Liver (tissue), 9 donors: ENCODE results near the gene TMEM109. TPM values are rescaled to one million over a fixed set of nuclear protein-coding genes. Genes with fewer than 3 reads are reported as not detected.

ENCODE experiments used
- DNase-seq: peaks from one replicate; pipeline ENCODE4 v3.0.0-alpha.2; 2017; ENCODE audit warnings: low spot score
- H3K27ac ChIP-seq, 2 donors: one replicate each; pipeline ENCODE4 v1.7.0; 2013; ENCODE audit warnings: inconsistent platforms in 2 of 2, low read length in 2 of 2, control low read depth in 1 of 2, low read depth in 1 of 2, mild to moderate bottlenecking in 1 of 2
- H3K27me3 ChIP-seq, 4 donors: one replicate each; pipeline versions ENCODE4 v1.6.1 to v1.7.0; 2013; ENCODE audit warnings: low read length in 3 of 4, inconsistent platforms in 1 of 4, mild to moderate bottlenecking in 1 of 4, moderate library complexity in 1 of 4; ENCODE audit not compliant: control insufficient read depth in 4 of 4, insufficient read depth in 4 of 4
- H3K36me3 ChIP-seq, 4 donors: one replicate each; pipeline versions ENCODE4 v1.6.1 to v1.7.0; 2013; ENCODE audit warnings: low read length in 3 of 4, mild to moderate bottlenecking in 3 of 4, low read depth in 1 of 4, moderate library complexity in 1 of 4; ENCODE audit not compliant: control insufficient read depth in 4 of 4, insufficient read depth in 3 of 4
- H3K4me1 ChIP-seq, 4 donors: one replicate each; pipeline versions ENCODE4 v1.6.1 to v1.7.0; 2013; ENCODE audit warnings: low read length in 3 of 4, mild to moderate bottlenecking in 3 of 4, moderate library complexity in 1 of 4; ENCODE audit not compliant: control insufficient read depth in 4 of 4, insufficient read depth in 4 of 4
- H3K4me3 ChIP-seq, 3 donors: one replicate each; pipeline versions ENCODE4 v1.6.1 to v1.7.0; 2013; ENCODE audit warnings: low read length in 3 of 3, control low read depth in 1 of 3, low read depth in 1 of 3, mild to moderate bottlenecking in 1 of 3
- H3K9ac ChIP-seq, 2 donors: one replicate each; pipeline ENCODE4 v1.7.0; 2013; ENCODE audit warnings: low read length in 2 of 2, mild to moderate bottlenecking in 2 of 2, moderate library complexity in 2 of 2, control low read depth in 1 of 2, low read depth in 1 of 2
- H3K9me3 ChIP-seq, 4 donors: one replicate each; pipeline versions ENCODE4 v1.6.1 to v1.7.0; 2013; ENCODE audit warnings: low read length in 3 of 4; ENCODE audit not compliant: control insufficient read depth in 4 of 4
- ATF3 ChIP-seq: IDR thresholded peaks from 2 replicates; pipeline ENCODE4 v1.6.1; 2016; ENCODE audit warnings: antibody characterized with exemption
- EGR1 ChIP-seq, 2 donors: IDR thresholded peaks; 2 replicates each; pipeline ENCODE4 v1.6.1; 2016 to 2018; ENCODE audit warnings: antibody characterized with exemption in 2 of 2, low read depth in 2 of 2
- FOXA1 ChIP-seq: IDR thresholded peaks from 2 replicates; pipeline ENCODE4 v1.6.1; 2016; ENCODE audit warnings: antibody characterized with exemption
- FOXA2 ChIP-seq: IDR thresholded peaks from 2 replicates; pipeline ENCODE4 v1.6.1; 2016; ENCODE audit warnings: antibody characterized with exemption
- GABPA ChIP-seq, 2 donors: IDR thresholded peaks in 1 of 2; conservative IDR thresholded peaks in 1 of 2; 2 replicates each; pipeline ENCODE4 v1.6.1; 2016; ENCODE audit warnings: antibody characterized with exemption in 2 of 2, mild to moderate bottlenecking in 1 of 2, moderate library complexity in 1 of 2
- HNF4A ChIP-seq, 2 donors: conservative IDR thresholded peaks; 2 replicates each; pipeline ENCODE4 v1.6.1; 2016; ENCODE audit warnings: antibody characterized with exemption in 2 of 2, mild to moderate bottlenecking in 2 of 2
- HNF4G ChIP-seq: IDR thresholded peaks from 2 replicates; pipeline ENCODE4 v1.6.1; 2016; ENCODE audit warnings: antibody characterized with exemption
- MAX ChIP-seq: IDR thresholded peaks from 2 replicates; pipeline ENCODE4 v1.6.1; 2016; ENCODE audit warnings: antibody characterized with exemption
- NR2F2 ChIP-seq: IDR thresholded peaks from 2 replicates; pipeline ENCODE4 v1.6.1; 2016; ENCODE audit warnings: antibody characterized with exemption
- REST ChIP-seq: IDR thresholded peaks from 2 replicates; pipeline ENCODE4 v1.6.1; 2016; ENCODE audit warnings: antibody characterized with exemption, mild to moderate bottlenecking
- RXRA ChIP-seq, 2 donors: IDR thresholded peaks; 2 replicates each; pipeline ENCODE4 v1.6.1; 2017 to 2018; ENCODE audit warnings: antibody characterized with exemption in 2 of 2, mild to moderate bottlenecking in 1 of 2
- SP1 ChIP-seq: IDR thresholded peaks from 2 replicates; pipeline ENCODE4 v1.6.1; 2018; ENCODE audit warnings: antibody characterized with exemption, mild to moderate bottlenecking
- TAF1 ChIP-seq: conservative IDR thresholded peaks from 2 replicates; pipeline ENCODE4 v1.6.1; 2016; ENCODE audit warnings: antibody characterized with exemption, mild to moderate bottlenecking
- YY1 ChIP-seq: IDR thresholded peaks from 2 replicates; pipeline ENCODE4 v1.6.1; 2016; ENCODE audit warnings: antibody characterized with exemption, mild to moderate bottlenecking
- ZBTB33 ChIP-seq: IDR thresholded peaks from 2 replicates; pipeline ENCODE4 v1.6.1; 2016; ENCODE audit warnings: antibody characterized with exemption
- WGBS: extraction: QIAGEN DNeasy Blood & Tissue Kit; methylation state at CpG from one replicate; pipeline ENCODE4 v1.1.7; 2013; 5-methylcytosine and 5-hydroxymethylcytosine counted together
- polyA plus RNA-seq, 2 donors: library from polyadenylated mRNA; stranded (reverse) in 1 of 2; unstranded in 1 of 2; fragments of 200-250 nt in 1 of 2; fragments of >200 nt in 1 of 2; fragmentation: Nextera tagmentation in 1 of 2; extraction: Ambion mirVana in 1 of 2; gene quantifications; one replicate each; pipeline versions ENCODE4 v1.2.1 to v1.2.3, GENCODE V29; 2013 to 2015
- total RNA-seq, 2 donors: library from RNA; depleted of rRNA; stranded (reverse); fragments of >200 nt; gene quantifications; one replicate each; pipeline ENCODE4 v1.2.3, GENCODE V29; 2014
- donor health status: healthy.
- donor health status: healthy.
- donor health status: healthy.
- donor health status: healthy.
- donor health status: healthy.

Gene TMEM109
- total and polyA plus RNA-seq, 4 donors = 20.6 to 40.3 (median 30.6) TPM

GRCh38 chr11:60872961-60873524 lies 40.9 kb upstream of the TMEM109 start:
- Histone ChIP-seq H3K27me3 (no peaks in the 10 kb centered on the region), H3K27ac (no peak overlapping the region), H3K9ac (no peak overlapping the region), H3K4me1 (peaks cover 0 to 8% (median 4%) of the 10 kb centered on the region in 4 donors), H3K9me3 (no peaks in the 10 kb centered on the region), H3K4me3 (no peak overlapping the region), H3K36me3 (no peaks in the 10 kb centered on the region)
- DNase-seq = no peak
- TF ChIP-seq HNF4A (conservative IDR thresholded peaks at IDR 0.05) (no peak), ATF3 (no peak), EGR1 (IDR thresholded peaks at IDR 0.05; ENCODE audit: low read depth in 2 of 2) (no peak), FOXA2 (no peak), YY1 (no peak), TAF1 (no peak), MAX (no peak), NR2F2 (no peak), FOXA1 (no peak), ZBTB33 (no peak), SP1 (no peak), GABPA (IDR thresholded peaks at IDR 0.05 in 1 of 2, conservative IDR thresholded peaks at IDR 0.05 in 1 of 2) (no peak), REST (no peak), HNF4G (no peak)
- WGBS = 76% methylated on average over 16 of the region's 16 CpGs

GRCh38 chr11:60873533-60873932 lies 40.4 kb upstream of the TMEM109 start:
- no peak for TF ChIP-seq ATF3
- TF ChIP-seq FOXA2 = no peak
- no peak for TF ChIP-seq RXRA (IDR thresholded peaks at IDR 0.05)
- TF ChIP-seq GABPA (IDR thresholded peaks at IDR 0.05 in 1 of 2, conservative IDR thresholded peaks at IDR 0.05 in 1 of 2) = no peak
- Histone ChIP-seq H3K27ac (no peak overlapping the region), H3K9ac (no peak overlapping the region), H3K9me3 (no peaks in the 10 kb centered on the region), H3K27me3 (no peaks in the 10 kb centered on the region), H3K4me1 (peaks cover 0 to 8% (median 4%) of the 10 kb centered on the region in 4 donors), H3K36me3 (no peaks in the 10 kb centered on the region), H3K4me3 (no peak overlapping the region)
- WGBS = 89% methylated on average over 12 of the region's 12 CpGs
- DNase-seq = no peak
